SK-N-SH treated with all-trans-retinoic acid at 6 μM for 48 hours (cell line): ENCODE data around the gene CHST7.

Experiments used
- BACH2 ChIP-seq: fragments of 250-450 bp; sonication (Bioruptor Pico); IDR thresholded peaks from 2 replicates; pipeline ENCODE4 v1.9.0; 2021; ENCODE audit warnings: mild to moderate bottlenecking, borderline replicate concordance
- GLIS3 ChIP-seq: fragments of 250-450 bp; sonication (Bioruptor Pico); IDR thresholded peaks from 2 replicates; pipeline ENCODE4 v1.5.0; 2020; ENCODE audit warnings: mild to moderate bottlenecking, moderate library complexity
- OSR1 ChIP-seq: fragments of 250-450 bp; sonication (Bioruptor Pico); IDR thresholded peaks from 2 replicates; pipeline ENCODE4 v1.8.0; 2022; ENCODE audit warnings: moderate library complexity, mild to moderate bottlenecking, inconsistent platforms
- TCF4 ChIP-seq: fragments of 250-450 bp; sonication (Bioruptor Pico); IDR thresholded peaks from 2 replicates; pipeline ENCODE4 v1.8.0; 2021; ENCODE audit warnings: mild to moderate bottlenecking, moderate library complexity, borderline replicate concordance
- TOX ChIP-seq: fragments of 250-450 bp; sonication (Bioruptor Pico); IDR thresholded peaks from 2 replicates; pipeline ENCODE4 v1.8.0; 2021; ENCODE audit warnings: mild to moderate bottlenecking, moderate library complexity, borderline replicate concordance
- ZFP3 ChIP-seq: fragments of 250-450 bp; sonication (Bioruptor Pico); IDR thresholded peaks from 2 replicates; pipeline ENCODE4 v1.5.0; 2020; ENCODE audit warnings: mild to moderate bottlenecking, moderate library complexity
- ZNF565 ChIP-seq: fragments of 450-650 bp; formaldehyde crosslinking; conservative IDR thresholded peaks from 2 replicates; pipeline ENCODE4 v1.5.0; 2020; ENCODE audit warnings: low read depth, mild to moderate bottlenecking, moderate library complexity
- ZNF8 ChIP-seq: fragments of 450-650 bp; formaldehyde crosslinking; IDR thresholded peaks from 2 replicates; pipeline ENCODE4 v1.5.0; 2020; ENCODE audit warnings: mild to moderate bottlenecking, moderate library complexity
- TF ChIP-seq, protein P1 (sequence below): fragments of 250-450 bp; sonication (Bioruptor Pico); IDR thresholded peaks from 2 replicates; pipeline ENCODE4 v1.8.0; 2020; ENCODE audit warnings: mild to moderate bottlenecking, moderate library complexity, borderline replicate concordance
- TF ChIP-seq, protein P2 (sequence below): fragments of 250-450 bp; sonication (Bioruptor Pico); IDR thresholded peaks from 2 replicates; pipeline ENCODE4 v1.8.0; 2021; ENCODE audit warnings: low read depth, mild to moderate bottlenecking, moderate library complexity, borderline replicate concordance
- TF ChIP-seq, protein P3 (sequence below): fragments of 250-450 bp; sonication (Bioruptor Pico); IDR thresholded peaks from 2 replicates; pipeline ENCODE4 v1.5.1; 2020; ENCODE audit warnings: low read depth, mild to moderate bottlenecking, moderate library complexity

DNA sequence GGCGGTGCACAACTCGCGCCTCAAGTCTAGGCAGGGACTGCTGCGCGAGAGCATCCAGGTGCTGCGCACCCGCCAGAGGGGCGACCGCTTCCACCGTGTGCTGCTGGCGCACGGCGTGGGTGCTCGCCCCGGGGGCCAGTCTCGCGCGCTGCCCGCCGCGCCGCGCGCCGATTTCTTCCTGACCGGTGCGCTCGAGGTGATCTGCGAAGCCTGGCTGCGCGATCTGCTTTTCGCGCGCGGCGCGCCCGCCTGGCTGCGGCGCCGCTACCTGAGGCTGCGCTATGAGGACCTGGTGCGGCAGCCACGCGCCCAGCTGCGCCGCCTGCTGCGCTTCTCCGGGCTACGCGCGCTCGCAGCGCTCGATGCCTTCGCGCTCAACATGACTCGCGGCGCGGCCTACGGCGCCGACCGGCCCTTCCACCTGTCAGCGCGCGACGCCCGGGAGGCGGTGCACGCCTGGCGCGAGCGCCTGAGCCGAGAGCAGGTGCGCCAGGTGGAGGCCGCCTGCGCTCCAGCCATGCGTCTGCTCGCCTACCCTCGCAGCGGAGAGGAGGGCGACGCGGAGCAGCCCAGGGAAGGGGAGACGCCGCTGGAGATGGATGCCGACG lies 1.3 kb downstream of the CHST7 start:
- TF ChIP-seq TOX (no peak), ZNF565 (CRISPR knock-in tag) (no peak), OSR1 (CRISPR knock-in tag) (no peak), ZFP3 (CRISPR knock-in tag) (no peak), GLIS3 (CRISPR knock-in tag) (no peak), TCF4 (CRISPR knock-in tag) (no peak), ZNF8 (CRISPR knock-in tag) (no peak), BACH2 (CRISPR knock-in tag) (no peak)
- TF ChIP-seq, protein P1, sequence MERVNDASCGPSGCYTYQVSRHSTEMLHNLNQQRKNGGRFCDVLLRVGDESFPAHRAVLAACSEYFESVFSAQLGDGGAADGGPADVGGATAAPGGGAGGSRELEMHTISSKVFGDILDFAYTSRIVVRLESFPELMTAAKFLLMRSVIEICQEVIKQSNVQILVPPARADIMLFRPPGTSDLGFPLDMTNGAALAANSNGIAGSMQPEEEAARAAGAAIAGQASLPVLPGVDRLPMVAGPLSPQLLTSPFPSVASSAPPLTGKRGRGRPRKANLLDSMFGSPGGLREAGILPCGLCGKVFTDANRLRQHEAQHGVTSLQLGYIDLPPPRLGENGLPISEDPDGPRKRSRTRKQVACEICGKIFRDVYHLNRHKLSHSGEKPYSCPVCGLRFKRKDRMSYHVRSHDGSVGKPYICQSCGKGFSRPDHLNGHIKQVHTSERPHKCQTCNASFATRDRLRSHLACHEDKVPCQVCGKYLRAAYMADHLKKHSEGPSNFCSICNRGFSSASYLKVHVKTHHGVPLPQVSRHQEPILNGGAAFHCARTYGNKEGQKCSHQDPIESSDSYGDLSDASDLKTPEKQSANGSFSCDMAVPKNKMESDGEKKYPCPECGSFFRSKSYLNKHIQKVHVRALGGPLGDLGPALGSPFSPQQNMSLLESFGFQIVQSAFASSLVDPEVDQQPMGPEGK (CRISPR knock-in tag) = no peak
- TF ChIP-seq, protein P2, sequence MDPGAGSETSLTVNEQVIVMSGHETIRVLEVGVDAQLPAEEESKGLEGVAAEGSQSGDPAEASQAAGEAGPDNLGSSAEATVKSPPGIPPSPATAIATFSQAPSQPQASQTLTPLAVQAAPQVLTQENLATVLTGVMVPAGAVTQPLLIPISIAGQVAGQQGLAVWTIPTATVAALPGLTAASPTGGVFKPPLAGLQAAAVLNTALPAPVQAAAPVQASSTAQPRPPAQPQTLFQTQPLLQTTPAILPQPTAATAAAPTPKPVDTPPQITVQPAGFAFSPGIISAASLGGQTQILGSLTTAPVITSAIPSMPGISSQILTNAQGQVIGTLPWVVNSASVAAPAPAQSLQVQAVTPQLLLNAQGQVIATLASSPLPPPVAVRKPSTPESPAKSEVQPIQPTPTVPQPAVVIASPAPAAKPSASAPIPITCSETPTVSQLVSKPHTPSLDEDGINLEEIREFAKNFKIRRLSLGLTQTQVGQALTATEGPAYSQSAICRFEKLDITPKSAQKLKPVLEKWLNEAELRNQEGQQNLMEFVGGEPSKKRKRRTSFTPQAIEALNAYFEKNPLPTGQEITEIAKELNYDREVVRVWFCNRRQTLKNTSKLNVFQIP = no peak
- TF ChIP-seq, protein P3, sequence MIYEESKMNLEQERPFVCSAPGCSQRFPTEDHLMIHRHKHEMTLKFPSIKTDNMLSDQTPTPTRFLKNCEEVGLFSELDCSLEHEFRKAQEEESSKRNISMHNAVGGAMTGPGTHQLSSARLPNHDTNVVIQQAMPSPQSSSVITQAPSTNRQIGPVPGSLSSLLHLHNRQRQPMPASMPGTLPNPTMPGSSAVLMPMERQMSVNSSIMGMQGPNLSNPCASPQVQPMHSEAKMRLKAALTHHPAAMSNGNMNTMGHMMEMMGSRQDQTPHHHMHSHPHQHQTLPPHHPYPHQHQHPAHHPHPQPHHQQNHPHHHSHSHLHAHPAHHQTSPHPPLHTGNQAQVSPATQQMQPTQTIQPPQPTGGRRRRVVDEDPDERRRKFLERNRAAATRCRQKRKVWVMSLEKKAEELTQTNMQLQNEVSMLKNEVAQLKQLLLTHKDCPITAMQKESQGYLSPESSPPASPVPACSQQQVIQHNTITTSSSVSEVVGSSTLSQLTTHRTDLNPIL = no peak
